Testis (tissue), 3 donors: ENCODE results near the gene RMND5A. TPM values are rescaled to one million over a fixed set of nuclear protein-coding genes. Genes with fewer than 3 reads are reported as not detected.

ENCODE experiments used
- DNase-seq: peaks from one replicate; pipeline ENCODE4 v3.0.0-alpha.2; 2019
- H3K27ac ChIP-seq, 2 donors: fragments of 200-600 bp; sonication (generic); one replicate each; pipeline ENCODE4 v1.5.1; 2019
- H3K27me3 ChIP-seq: fragments of 200-600 bp; sonication (generic); one replicate; pipeline ENCODE4 v1.5.1; 2019
- H3K36me3 ChIP-seq: fragments of 200-600 bp; sonication (generic); one replicate; pipeline ENCODE4 v1.5.1; 2017; ENCODE audit warnings: low read depth; ENCODE audit errors: missing control alignments
- H3K4me1 ChIP-seq: fragments of 200-600 bp; sonication (generic); one replicate; pipeline ENCODE4 v1.5.1; 2019
- H3K4me3 ChIP-seq, 2 donors: fragments of 200-600 bp; sonication (generic); one replicate each; pipeline ENCODE4 v1.5.1; 2017 to 2019
- H3K9me3 ChIP-seq: fragments of 200-600 bp; sonication (generic); one replicate; pipeline ENCODE4 v1.5.1; 2017
- CTCF ChIP-seq, 3 experiments: fragments of 450-650 bp in 2 of 3; fragments of 200-600 bp in 1 of 3; sonication (generic) in 1 of 3; IDR thresholded peaks; one replicate each; pipeline ENCODE4 v1.5.1; 2016 to 2019; ENCODE audit warnings: antibody characterized with exemption in 3 of 3, mild to moderate bottlenecking in 2 of 3, moderate library complexity in 1 of 3
- POLR2A ChIP-seq: fragments of 450-650 bp; IDR thresholded peaks from one replicate; pipeline ENCODE4 v1.6.1; 2017; ENCODE audit warnings: antibody characterized with exemption, mild to moderate bottlenecking, moderate library complexity
- WGBS, 2 donors: methylation state at CpG; one replicate each; pipeline ENCODE4 v1.1.5; 2018; 5-methylcytosine and 5-hydroxymethylcytosine counted together
- intact Hi-C: fragments of 100-400 bp; cut with DNase I; formaldehyde crosslinking; loops from one replicate; pipeline ENCODE4 v1.15.1; 2023; ENCODE audit warnings: low total_unique reads
- polyA plus RNA-seq: library from polyadenylated mRNA; stranded (reverse); fragments of 350-450 nt; fragmentation: Illumina TruSeq; extraction: RNeasy Lipid Tissue Mini Kit (QIAGEN cat#74804); gene quantifications from one replicate; pipeline ENCODE4 v1.2.3, GENCODE V29; 2014; ENCODE audit warnings: low read depth, low replicate concordance; ENCODE audit not compliant: insufficient read depth
- total RNA-seq, 2 donors: library from RNA; depleted of rRNA; stranded (reverse); fragments of >200 nt; gene quantifications; one replicate each; pipeline ENCODE4 v1.2.3, GENCODE V29; 2016

The RMND5A gene
- total and polyA plus RNA-seq, 3 donors from 2014 or later = 28.4 to 31.7 (median 31.3) TPM

- Histone ChIP-seq H3K9me3 (no peaks in the 10 kb centered on the region), H3K4me1 (no peaks in the 10 kb centered on the region), H3K27me3 (no peaks in the 10 kb centered on the region), H3K27ac (no peak overlapping the region), H3K36me3 (no peaks in the 10 kb centered on the region), H3K4me3 (no peak overlapping the region)
- intact Hi-C loops = no loop called here
- no peak for DNase-seq
- TF ChIP-seq CTCF (IDR thresholded peaks at IDR 0.05) (no peak), POLR2A (no peak)
- 76 to 85% methylated on average over 2 of the region's 2 CpGs for WGBS, 2 donors
These were observed 24.1 kb downstream of the RMND5A start for GRCh38 chr2:86744152-86744551.

GRCh38 chr2:86746939-86747338, 26.8 kb downstream of the RMND5A start:
- Histone ChIP-seq H3K36me3 (no peaks in the 10 kb centered on the region), H3K27ac (no peak overlapping the region), H3K4me3 (no peak overlapping the region), H3K9me3 (no peaks in the 10 kb centered on the region), H3K27me3 (no peaks in the 10 kb centered on the region), H3K4me1 (no peaks in the 10 kb centered on the region)
- intact Hi-C loops = no loop called here
- TF ChIP-seq CTCF (IDR thresholded peaks at IDR 0.05) (no peak), POLR2A (no peak)
- no peak for DNase-seq

- TF ChIP-seq CTCF (IDR thresholded peaks at IDR 0.05) (no peak), POLR2A (no peak)
- no peak for DNase-seq
- no peak overlapping the region for H3K4me3 ChIP-seq
- intact Hi-C loops = no loop called here
- H3K36me3 ChIP-seq = no peaks in the 10 kb centered on the region
- no peaks in the 10 kb centered on the region for H3K27me3 ChIP-seq
- no peaks in the 10 kb centered on the region for H3K9me3 ChIP-seq
- 89 to 93% methylated on average over 9 of the region's 9 CpGs for WGBS, 2 donors
- H3K27ac ChIP-seq = no peak overlapping the region
- no peaks in the 10 kb centered on the region for H3K4me1 ChIP-seq
These were observed 27.9 kb downstream of the RMND5A start for GRCh38 chr2:86747711-86748639.

- 82 to 94% methylated on average over 3 of the region's 3 CpGs for WGBS, 2 donors
- Histone ChIP-seq H3K36me3 (no peaks in the 10 kb centered on the region), H3K4me3 (no peak overlapping the region), H3K27ac (no peak overlapping the region), H3K4me1 (no peaks in the 10 kb centered on the region), H3K9me3 (no peaks in the 10 kb centered on the region), H3K27me3 (no peaks in the 10 kb centered on the region)
- DNase-seq = no peak
- intact Hi-C loops = no loop called here
- TF ChIP-seq POLR2A (no peak), CTCF (IDR thresholded peaks at IDR 0.05) (no peak)
These were observed 30.2 kb downstream of the RMND5A start for GRCh38 chr2:86750240-86750839.
